ENCODE data around the gene THSD4. TPM values are rescaled to one million over a fixed set of nuclear protein-coding genes. Genes with fewer than 3 reads are reported as not detected.
A peak's percentile ranks its signal among the peaks of the same experiment; 100 is the strongest.

THSD4 gene
- polyA plus RNA-seq, 1 donor (not counting 4 experiments of a cell fraction or from before 2014, with no cell fraction given): 24.5 TPM

GRCh38 chr15:71471347-71471746, 356.1 kb downstream of the THSD4 start:
- no peaks in the 10 kb centered on the region for H3K9me1 ChIP-seq (ENCODE audit: control insufficient read depth, extremely low read depth, insufficient read depth, low read length)
- no peaks in the 10 kb centered on the region for H3K27me3 ChIP-seq (ENCODE audit: control insufficient read depth, extremely low read depth, insufficient read depth, low read length)
- no peaks in the 10 kb centered on the region for H4K20me1 ChIP-seq (ENCODE audit: control insufficient read depth, extremely low read depth, insufficient read depth, low read length)
- TF ChIP-seq, protein P1, sequence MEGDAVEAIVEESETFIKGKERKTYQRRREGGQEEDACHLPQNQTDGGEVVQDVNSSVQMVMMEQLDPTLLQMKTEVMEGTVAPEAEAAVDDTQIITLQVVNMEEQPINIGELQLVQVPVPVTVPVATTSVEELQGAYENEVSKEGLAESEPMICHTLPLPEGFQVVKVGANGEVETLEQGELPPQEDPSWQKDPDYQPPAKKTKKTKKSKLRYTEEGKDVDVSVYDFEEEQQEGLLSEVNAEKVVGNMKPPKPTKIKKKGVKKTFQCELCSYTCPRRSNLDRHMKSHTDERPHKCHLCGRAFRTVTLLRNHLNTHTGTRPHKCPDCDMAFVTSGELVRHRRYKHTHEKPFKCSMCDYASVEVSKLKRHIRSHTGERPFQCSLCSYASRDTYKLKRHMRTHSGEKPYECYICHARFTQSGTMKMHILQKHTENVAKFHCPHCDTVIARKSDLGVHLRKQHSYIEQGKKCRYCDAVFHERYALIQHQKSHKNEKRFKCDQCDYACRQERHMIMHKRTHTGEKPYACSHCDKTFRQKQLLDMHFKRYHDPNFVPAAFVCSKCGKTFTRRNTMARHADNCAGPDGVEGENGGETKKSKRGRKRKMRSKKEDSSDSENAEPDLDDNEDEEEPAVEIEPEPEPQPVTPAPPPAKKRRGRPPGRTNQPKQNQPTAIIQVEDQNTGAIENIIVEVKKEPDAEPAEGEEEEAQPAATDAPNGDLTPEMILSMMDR (optimal IDR thresholded peaks at IDR 0.05 in 1 of 3, IDR thresholded peaks at IDR 0.05 in 1 of 3, conservative IDR thresholded peaks at IDR 0.05 in 1 of 3; ENCODE audit: extremely low read depth in 1 of 3, insufficient read depth in 2 of 3, low read length in 3 of 3): no peak
- no peak for TF ChIP-seq EZH2 (IDR thresholded peaks at IDR 0.05; ENCODE audit: low read length)
- dilution Hi-C loops (cut with MboI; ENCODE audit: extremely low pct_ligation_motif_present, low sequenced_read_pairs): no loop called here
- H3K4me1 ChIP-seq (ENCODE audit: control insufficient read depth, extremely low read depth, insufficient read depth, low read length): peaks cover 15% of the 10 kb centered on the region
- peak overlapping the region; percentile 69 for H3K4me2 ChIP-seq (ENCODE audit: control insufficient read depth, extremely low read depth, insufficient read depth, low read depth, low read length)
- FAIRE-seq (peak; percentile 93), DNase-seq (ENCODE audit: low read depth, low spot score) (peak; percentile 81)
- H3K79me2 ChIP-seq (ENCODE audit: control insufficient read depth, insufficient read depth, low read length): no peaks in the 10 kb centered on the region
- H3K36me3 ChIP-seq (ENCODE audit: control insufficient read depth in 2 of 2, extremely low read depth in 1 of 2, insufficient read depth in 2 of 2, low read length in 2 of 2): peaks cover 7 to 10% of the 10 kb centered on the region in 2 experiments
- no peak overlapping the region for H2AFZ ChIP-seq (ENCODE audit: control insufficient read depth, low read length)
- peak overlapping the region in 1 of 3 experiments; percentile 41 for H3K4me3 ChIP-seq (ENCODE audit: control insufficient read depth in 2 of 3, extremely low read depth in 1 of 3, insufficient read depth in 2 of 3, low read depth in 1 of 3, low read length in 3 of 3)
- peak overlapping the region; percentile 84 for H3K27ac ChIP-seq (ENCODE audit: control insufficient read depth, insufficient read depth, low read length)
- peak overlapping the region; percentile 50 for H3K9ac ChIP-seq (ENCODE audit: control insufficient read depth, extremely low read depth, insufficient read depth, low read length)
- no peaks in the 10 kb centered on the region for H3K9me3 ChIP-seq (ENCODE audit: control insufficient read depth, low read depth, low read length)

- Histone ChIP-seq H3K4me1 (ENCODE audit: control insufficient read depth, extremely low read depth, insufficient read depth, low read length) (peaks cover 15% of the 10 kb centered on the region), H4K20me1 (ENCODE audit: control insufficient read depth, extremely low read depth, insufficient read depth, low read length) (no peaks in the 10 kb centered on the region), H3K36me3 (ENCODE audit: control insufficient read depth in 2 of 2, extremely low read depth in 1 of 2, insufficient read depth in 2 of 2, low read length in 2 of 2) (peaks cover 6 to 10% of the 10 kb centered on the region in 2 experiments), H3K9ac (ENCODE audit: control insufficient read depth, extremely low read depth, insufficient read depth, low read length) (no peak overlapping the region), H3K9me1 (ENCODE audit: control insufficient read depth, extremely low read depth, insufficient read depth, low read length) (no peaks in the 10 kb centered on the region), H3K4me2 (ENCODE audit: control insufficient read depth, extremely low read depth, insufficient read depth, low read depth, low read length) (no peak overlapping the region), H3K4me3 (ENCODE audit: control insufficient read depth in 2 of 3, extremely low read depth in 1 of 3, insufficient read depth in 2 of 3, low read depth in 1 of 3, low read length in 3 of 3) (no peak overlapping the region), H3K9me3 (ENCODE audit: control insufficient read depth, low read depth, low read length) (no peaks in the 10 kb centered on the region), H3K79me2 (ENCODE audit: control insufficient read depth, insufficient read depth, low read length) (no peaks in the 10 kb centered on the region), H3K27ac (ENCODE audit: control insufficient read depth, insufficient read depth, low read length) (no peak overlapping the region), H3K27me3 (ENCODE audit: control insufficient read depth, extremely low read depth, insufficient read depth, low read length) (no peaks in the 10 kb centered on the region), H2AFZ (ENCODE audit: control insufficient read depth, low read length) (no peak overlapping the region)
- TF ChIP-seq, protein P1 (optimal IDR thresholded peaks at IDR 0.05 in 1 of 3, IDR thresholded peaks at IDR 0.05 in 1 of 3, conservative IDR thresholded peaks at IDR 0.05 in 1 of 3; ENCODE audit: extremely low read depth in 1 of 3, insufficient read depth in 2 of 3, low read length in 3 of 3): no peak
- TF ChIP-seq EZH2 (IDR thresholded peaks at IDR 0.05; ENCODE audit: low read length): no peak
- DNase-seq (ENCODE audit: low read depth, low spot score): no peak
- dilution Hi-C loops (cut with MboI; ENCODE audit: extremely low pct_ligation_motif_present, low sequenced_read_pairs): no loop called here
- FAIRE-seq: no peak
Measured at GRCh38 chr15:71472566-71472965, 357.3 kb downstream of the THSD4 start.
